Lower leg skin (tissue), 3 donors: ENCODE results near the gene PRAMEF8.
"Not testable (repeated sequence)": the region's sequence is repeated elsewhere in the genome, so short reads cannot be mapped to it uniquely, and the experiment has no call there.

ENCODE experiments used
- POLR2A ChIP-seq, 2 donors: fragments of 450-650 bp; IDR thresholded peaks; one replicate each; pipeline ENCODE4 v1.6.1; 2016 to 2017; ENCODE audit warnings: antibody characterized with exemption in 2 of 2, mild to moderate bottlenecking in 1 of 2, moderate library complexity in 1 of 2
- TF ChIP-seq, protein P1 (sequence below), 3 donors: fragments of 450-650 bp; IDR thresholded peaks; one replicate each; pipeline ENCODE4 v1.5.1; 2016; ENCODE audit warnings: antibody characterized with exemption in 3 of 3, mild to moderate bottlenecking in 3 of 3, moderate library complexity in 2 of 3

DNA sequence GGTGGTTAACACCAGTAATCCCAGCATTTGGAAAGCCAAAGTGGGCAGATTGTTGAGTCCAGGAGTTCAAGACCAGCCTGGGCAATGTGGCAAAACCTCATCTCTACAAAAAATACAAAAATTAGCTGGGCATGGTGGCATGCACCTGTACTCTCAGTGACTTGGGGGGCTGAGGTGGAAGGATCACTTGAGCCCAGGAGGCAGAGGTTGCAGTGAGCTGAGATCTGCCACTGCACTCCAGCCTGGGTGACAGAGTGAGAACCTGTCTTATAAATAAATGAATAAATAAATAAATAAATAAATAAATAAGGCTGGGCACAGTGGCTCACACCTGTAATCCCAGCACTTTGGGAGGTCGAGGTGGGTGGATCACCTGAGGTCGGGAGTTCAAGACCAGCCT lies 52.9 kb downstream of the PRAMEF8 start:
- TF ChIP-seq, protein P1, sequence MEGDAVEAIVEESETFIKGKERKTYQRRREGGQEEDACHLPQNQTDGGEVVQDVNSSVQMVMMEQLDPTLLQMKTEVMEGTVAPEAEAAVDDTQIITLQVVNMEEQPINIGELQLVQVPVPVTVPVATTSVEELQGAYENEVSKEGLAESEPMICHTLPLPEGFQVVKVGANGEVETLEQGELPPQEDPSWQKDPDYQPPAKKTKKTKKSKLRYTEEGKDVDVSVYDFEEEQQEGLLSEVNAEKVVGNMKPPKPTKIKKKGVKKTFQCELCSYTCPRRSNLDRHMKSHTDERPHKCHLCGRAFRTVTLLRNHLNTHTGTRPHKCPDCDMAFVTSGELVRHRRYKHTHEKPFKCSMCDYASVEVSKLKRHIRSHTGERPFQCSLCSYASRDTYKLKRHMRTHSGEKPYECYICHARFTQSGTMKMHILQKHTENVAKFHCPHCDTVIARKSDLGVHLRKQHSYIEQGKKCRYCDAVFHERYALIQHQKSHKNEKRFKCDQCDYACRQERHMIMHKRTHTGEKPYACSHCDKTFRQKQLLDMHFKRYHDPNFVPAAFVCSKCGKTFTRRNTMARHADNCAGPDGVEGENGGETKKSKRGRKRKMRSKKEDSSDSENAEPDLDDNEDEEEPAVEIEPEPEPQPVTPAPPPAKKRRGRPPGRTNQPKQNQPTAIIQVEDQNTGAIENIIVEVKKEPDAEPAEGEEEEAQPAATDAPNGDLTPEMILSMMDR (IDR thresholded peaks at IDR 0.05) = not testable (repeated sequence)
- not testable (repeated sequence) for TF ChIP-seq POLR2A (IDR thresholded peaks at IDR 0.05)
